Measurements from ENCODE around the gene STX1B.

STX1B gene

DNA sequence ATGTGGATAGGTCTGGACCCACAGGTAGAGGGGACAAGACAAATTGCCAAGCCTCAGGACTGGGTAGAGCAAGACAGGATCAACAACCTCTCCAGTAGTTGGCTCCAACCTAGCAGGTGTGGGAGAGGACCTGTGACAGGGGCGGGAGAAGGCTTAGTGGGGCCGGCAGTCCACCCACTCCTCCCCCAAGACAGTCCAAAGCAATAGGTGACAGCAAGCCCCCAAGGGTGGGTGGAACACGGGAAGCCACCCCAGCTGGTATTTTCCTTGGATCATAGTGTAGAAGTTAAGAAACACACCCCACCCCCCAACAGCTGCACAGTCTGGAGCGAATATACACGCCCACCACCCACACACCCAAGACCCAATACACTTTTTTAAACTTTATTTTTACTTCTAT, 18.8 kb upstream of the STX1B start:
- H3K79me1 ChIP-seq (ENCODE audit: low read length), result peaks cover 6% of the 10 kb centered on the region
- no peak overlapping the region for H2AK5ac ChIP-seq (ENCODE audit: low read length)
- H3K4me1 ChIP-seq (ENCODE audit: control insufficient read depth in 1 of 2, insufficient read depth in 2 of 2, low read length in 2 of 2), result peaks cover 6 to 7% of the 10 kb centered on the region in 2 experiments
- H2BK120ac ChIP-seq (ENCODE audit: insufficient read depth, low read length, poor library complexity), result no peak overlapping the region
- no peak overlapping the region for H3K14ac ChIP-seq (ENCODE audit: low read length)
- peaks cover 4% of the 10 kb centered on the region for H3K79me2 ChIP-seq (ENCODE audit: control insufficient read depth, insufficient read depth, low read length, poor library complexity)
- no peak overlapping the region for H2BK12ac ChIP-seq (ENCODE audit: low read length)
- no peaks in the 10 kb centered on the region for H3K27me3 ChIP-seq (ENCODE audit: insufficient read depth, low read length)
- no peak overlapping the region for H3K23ac ChIP-seq (ENCODE audit: low read length)
- no peak overlapping the region for H2AFZ ChIP-seq (ENCODE audit: insufficient read depth, low read length, poor library complexity)
- H3K27ac ChIP-seq (ENCODE audit: low read depth, low read length), result no peak overlapping the region
- no peak overlapping the region for H3K18ac ChIP-seq (ENCODE audit: low read length)
- H2BK5ac ChIP-seq (ENCODE audit: low read depth, low read length, poor library complexity), result no peak overlapping the region
- no peak overlapping the region for H3K4me3 ChIP-seq (ENCODE audit: low read depth, low read length)
- H3K9me3 ChIP-seq (ENCODE audit: insufficient read depth, low read depth, low read length), result peaks cover 2% of the 10 kb centered on the region
- no peak overlapping the region for H4K12ac ChIP-seq (ENCODE audit: low read depth, low read length)
- DNase-seq, result no peak
- H4K8ac ChIP-seq (ENCODE audit: low read depth, low read length), result no peak overlapping the region
- no peak overlapping the region for H3K9ac ChIP-seq (ENCODE audit: low read length)
- WGBS (ENCODE audit: extremely low coverage, insufficient coverage, insufficient read length), result 100% methylated on average over 1 of the region's 5 CpGs
- H3K4me2 ChIP-seq (ENCODE audit: low read length), result no peak overlapping the region
- no peaks in the 10 kb centered on the region for H3K36me3 ChIP-seq (ENCODE audit: control insufficient read depth in 1 of 2, insufficient read depth in 2 of 2, low read length in 2 of 2)
- no peak overlapping the region for H3K4ac ChIP-seq (ENCODE audit: low read depth, low read length)
- no peak overlapping the region for H4K91ac ChIP-seq (ENCODE audit: low read depth, low read length)

DNA sequence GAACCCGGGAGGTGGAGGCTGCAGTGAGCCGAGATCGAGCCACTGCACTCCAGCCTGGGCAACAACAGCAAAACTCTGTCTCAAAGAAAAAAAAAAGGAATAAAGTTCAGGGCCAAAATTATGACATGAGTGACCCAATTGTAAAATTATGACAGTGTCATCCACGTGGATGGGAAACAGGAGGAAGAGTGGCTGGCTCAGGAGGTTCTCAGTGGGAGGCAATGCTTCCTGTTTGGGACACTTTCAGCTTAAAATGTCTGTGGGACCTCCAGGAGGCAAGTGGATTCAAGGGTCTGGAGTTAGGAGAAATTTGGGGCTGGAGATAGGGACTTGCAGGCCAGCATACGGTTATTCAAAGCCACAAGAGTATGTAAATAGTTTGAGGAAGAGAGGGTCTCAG, 14.9 kb upstream of the STX1B start:
- no peak overlapping the region for H2BK5ac ChIP-seq (ENCODE audit: low read depth, low read length, poor library complexity)
- no peak overlapping the region for H4K8ac ChIP-seq (ENCODE audit: low read depth, low read length)
- no peaks in the 10 kb centered on the region for H3K36me3 ChIP-seq (ENCODE audit: control insufficient read depth in 1 of 2, insufficient read depth in 2 of 2, low read length in 2 of 2)
- no peak overlapping the region for H2AK5ac ChIP-seq (ENCODE audit: low read length)
- no CpG with 5 or more reads among the region's 5 CpGs for WGBS (ENCODE audit: extremely low coverage, insufficient coverage, insufficient read length)
- H3K9ac ChIP-seq (ENCODE audit: low read length), result no peak overlapping the region
- no peak overlapping the region for H3K23ac ChIP-seq (ENCODE audit: low read length)
- H2AFZ ChIP-seq (ENCODE audit: insufficient read depth, low read length, poor library complexity), result no peak overlapping the region
- H3K27me3 ChIP-seq (ENCODE audit: insufficient read depth, low read length), result no peaks in the 10 kb centered on the region
- H4K91ac ChIP-seq (ENCODE audit: low read depth, low read length), result no peak overlapping the region
- H2BK12ac ChIP-seq (ENCODE audit: low read length), result no peak overlapping the region
- H3K4me2 ChIP-seq (ENCODE audit: low read length), result no peak overlapping the region
- no peaks in the 10 kb centered on the region for H3K9me3 ChIP-seq (ENCODE audit: insufficient read depth, low read depth, low read length)
- DNase-seq, result no peak
- no peak overlapping the region for H3K4ac ChIP-seq (ENCODE audit: low read depth, low read length)
- H3K4me3 ChIP-seq (ENCODE audit: low read depth, low read length), result no peak overlapping the region
- H3K4me1 ChIP-seq (ENCODE audit: control insufficient read depth in 1 of 2, insufficient read depth in 2 of 2, low read length in 2 of 2), result no peaks in the 10 kb centered on the region
- no peaks in the 10 kb centered on the region for H3K79me2 ChIP-seq (ENCODE audit: control insufficient read depth, insufficient read depth, low read length, poor library complexity)
- no peak overlapping the region for H3K27ac ChIP-seq (ENCODE audit: low read depth, low read length)
- H3K79me1 ChIP-seq (ENCODE audit: low read length), result no peaks in the 10 kb centered on the region
- H4K12ac ChIP-seq (ENCODE audit: low read depth, low read length), result no peak overlapping the region
- no peak overlapping the region for H3K14ac ChIP-seq (ENCODE audit: low read length)
- no peak overlapping the region for H3K18ac ChIP-seq (ENCODE audit: low read length)
- H2BK120ac ChIP-seq (ENCODE audit: insufficient read depth, low read length, poor library complexity), result no peak overlapping the region

DNA sequence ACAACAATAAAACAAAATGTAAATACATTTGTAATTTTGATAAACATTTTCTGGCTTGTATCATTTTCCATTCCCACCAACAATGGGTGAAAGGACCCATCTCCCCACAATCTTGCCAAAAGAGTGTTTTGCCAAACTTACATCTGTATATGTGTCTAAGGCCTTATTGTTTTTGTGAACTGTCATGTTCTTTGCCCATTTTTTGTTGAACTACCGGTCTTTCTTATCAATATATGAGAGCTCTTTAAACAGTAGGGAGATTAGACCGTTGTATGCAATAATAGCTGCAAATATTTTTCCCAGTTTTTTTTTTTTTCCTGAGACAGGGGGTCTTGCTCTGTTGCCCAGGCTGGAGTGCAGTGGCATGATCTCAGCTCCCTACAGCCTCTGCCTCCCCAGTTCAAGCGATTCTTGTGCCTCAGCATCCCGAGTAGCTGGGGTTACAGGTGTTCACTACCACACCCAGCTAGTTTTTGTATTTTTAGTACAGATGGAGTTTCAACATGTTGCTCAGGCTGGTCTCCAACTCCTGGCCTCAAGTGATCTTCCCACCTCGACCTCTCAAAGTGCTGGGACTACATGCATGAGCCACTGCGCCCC, 13.3 kb upstream of the STX1B start:
- no peak overlapping the region for H4K12ac ChIP-seq (ENCODE audit: low read depth, low read length)
- H4K8ac ChIP-seq (ENCODE audit: low read depth, low read length), result no peak overlapping the region
- no peaks in the 10 kb centered on the region for H3K4me1 ChIP-seq (ENCODE audit: control insufficient read depth in 1 of 2, insufficient read depth in 2 of 2, low read length in 2 of 2)
- H3K14ac ChIP-seq (ENCODE audit: low read length), result no peak overlapping the region
- no peak overlapping the region for H2BK5ac ChIP-seq (ENCODE audit: low read depth, low read length, poor library complexity)
- H2AFZ ChIP-seq (ENCODE audit: insufficient read depth, low read length, poor library complexity), result no peak overlapping the region
- H3K79me1 ChIP-seq (ENCODE audit: low read length), result no peaks in the 10 kb centered on the region
- H3K9ac ChIP-seq (ENCODE audit: low read length), result no peak overlapping the region
- no peaks in the 10 kb centered on the region for H3K9me3 ChIP-seq (ENCODE audit: insufficient read depth, low read depth, low read length)
- H3K79me2 ChIP-seq (ENCODE audit: control insufficient read depth, insufficient read depth, low read length, poor library complexity), result no peaks in the 10 kb centered on the region
- no peaks in the 10 kb centered on the region for H3K27me3 ChIP-seq (ENCODE audit: insufficient read depth, low read length)
- H2BK120ac ChIP-seq (ENCODE audit: insufficient read depth, low read length, poor library complexity), result no peak overlapping the region
- WGBS (ENCODE audit: extremely low coverage, insufficient coverage, insufficient read length), result no CpG with 5 or more reads among the region's 6 CpGs
- H3K4me2 ChIP-seq (ENCODE audit: low read length), result no peak overlapping the region
- H3K18ac ChIP-seq (ENCODE audit: low read length), result no peak overlapping the region
- no peaks in the 10 kb centered on the region for H3K36me3 ChIP-seq (ENCODE audit: control insufficient read depth in 1 of 2, insufficient read depth in 2 of 2, low read length in 2 of 2)
- H2AK5ac ChIP-seq (ENCODE audit: low read length), result no peak overlapping the region
- no peak overlapping the region for H3K27ac ChIP-seq (ENCODE audit: low read depth, low read length)
- no peak overlapping the region for H4K91ac ChIP-seq (ENCODE audit: low read depth, low read length)
- no peak for DNase-seq
- H3K4ac ChIP-seq (ENCODE audit: low read depth, low read length), result no peak overlapping the region
- H3K23ac ChIP-seq (ENCODE audit: low read length), result no peak overlapping the region
- no peak overlapping the region for H2BK12ac ChIP-seq (ENCODE audit: low read length)
- no peak overlapping the region for H3K4me3 ChIP-seq (ENCODE audit: low read depth, low read length)

DNA sequence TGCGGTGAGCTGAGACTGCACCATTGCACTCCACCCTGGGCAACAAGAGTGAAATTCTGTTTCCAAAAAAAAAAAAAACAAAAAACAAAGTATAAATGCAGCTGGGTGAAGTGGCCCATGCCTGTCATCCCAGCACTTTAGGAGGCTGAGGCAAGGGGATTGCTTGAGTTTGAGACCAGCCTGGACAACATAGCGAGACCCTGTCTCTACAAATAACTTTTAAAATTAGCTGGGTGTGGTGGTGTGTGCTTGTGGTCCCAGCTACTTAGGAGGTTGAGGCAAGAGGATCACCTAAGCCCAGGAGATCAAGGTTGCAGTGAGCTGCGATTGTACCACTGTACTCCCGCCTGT, 12.8 kb upstream of the STX1B start:
- Histone ChIP-seq H4K8ac (ENCODE audit: low read depth, low read length) (no peak overlapping the region), H3K9me3 (ENCODE audit: insufficient read depth, low read depth, low read length) (no peaks in the 10 kb centered on the region), H3K27ac (ENCODE audit: low read depth, low read length) (no peak overlapping the region), H4K12ac (ENCODE audit: low read depth, low read length) (no peak overlapping the region), H3K4me1 (ENCODE audit: control insufficient read depth in 1 of 2, insufficient read depth in 2 of 2, low read length in 2 of 2) (no peaks in the 10 kb centered on the region), H3K4me2 (ENCODE audit: low read length) (no peak overlapping the region), H3K14ac (ENCODE audit: low read length) (no peak overlapping the region), H3K79me2 (ENCODE audit: control insufficient read depth, insufficient read depth, low read length, poor library complexity) (no peaks in the 10 kb centered on the region), H2BK5ac (ENCODE audit: low read depth, low read length, poor library complexity) (no peak overlapping the region), H2AFZ (ENCODE audit: insufficient read depth, low read length, poor library complexity) (no peak overlapping the region), H2BK12ac (ENCODE audit: low read length) (no peak overlapping the region), H4K91ac (ENCODE audit: low read depth, low read length) (no peak overlapping the region), H3K18ac (ENCODE audit: low read length) (no peak overlapping the region), H3K4me3 (ENCODE audit: low read depth, low read length) (no peak overlapping the region), H3K27me3 (ENCODE audit: insufficient read depth, low read length) (no peaks in the 10 kb centered on the region), H2AK5ac (ENCODE audit: low read length) (no peak overlapping the region), H2BK120ac (ENCODE audit: insufficient read depth, low read length, poor library complexity) (no peak overlapping the region), H3K4ac (ENCODE audit: low read depth, low read length) (no peak overlapping the region), H3K9ac (ENCODE audit: low read length) (no peak overlapping the region), H3K23ac (ENCODE audit: low read length) (no peak overlapping the region), H3K79me1 (ENCODE audit: low read length) (no peaks in the 10 kb centered on the region), H3K36me3 (ENCODE audit: control insufficient read depth in 1 of 2, insufficient read depth in 2 of 2, low read length in 2 of 2) (no peaks in the 10 kb centered on the region)
- no CpG with 5 or more reads among the region's 4 CpGs for WGBS (ENCODE audit: extremely low coverage, insufficient coverage, insufficient read length)
- DNase-seq, result no peak
